HFFc6 (cell line): ENCODE results near the gene FAM171A1. TPM values are rescaled to one million over a fixed set of nuclear protein-coding genes. Genes with fewer than 3 reads are reported as not detected.
"Not testable (repeated sequence)": the region's sequence is repeated elsewhere in the genome, so short reads cannot be mapped to it uniquely, and the experiment has no call there.

ENCODE experiments used
- DNase-seq: peaks from one replicate; pipeline ENCODE4 v3.0.0-alpha.2; 2018
- H3K27ac Mint-ChIP-seq: 2 replicates; pipeline ENCODE4 v1.8.0; 2020; ENCODE audit warnings: mild to moderate bottlenecking, mixed read lengths
- H3K27me3 Mint-ChIP-seq: 2 replicates; pipeline ENCODE4 v1.8.0; 2021; ENCODE audit warnings: mild to moderate bottlenecking, moderate library complexity, mixed read lengths; ENCODE audit not compliant: insufficient read depth
- H3K36me3 Mint-ChIP-seq: 2 replicates; pipeline ENCODE4 v1.8.0; 2021; ENCODE audit warnings: low read depth, mixed read lengths
- H3K4me1 Mint-ChIP-seq: 2 replicates; pipeline ENCODE4 v1.8.0; 2020; ENCODE audit warnings: low read depth, mixed read lengths
- H3K4me3 Mint-ChIP-seq: 2 replicates; pipeline ENCODE4 v1.8.0; 2020; ENCODE audit warnings: mild to moderate bottlenecking, moderate library complexity, mixed read lengths
- H3K9me3 Mint-ChIP-seq: 2 replicates; pipeline ENCODE4 v1.8.0; 2020; ENCODE audit warnings: mild to moderate bottlenecking, mixed read lengths
- CTCF ChIP-seq: fragments of 200-600 bp; sonication (generic); IDR thresholded peaks from 2 replicates; pipeline ENCODE4 v1.5.0; 2021; ENCODE audit warnings: antibody characterized with exemption, mild to moderate bottlenecking
- total RNA-seq, 6 experiments: library from RNA; stranded (reverse); fragmentation: NEBNext Ultra II Directional; extraction: Animal tissue kit (Norgen Biotek cat#: 25700); gene quantifications; 2 replicates in 1 of 6; 3 replicates in 5 of 6; pipeline ENCODE4 v1.2.3, GENCODE V29; 2021

FAM171A1 gene
- total RNA-seq, 6 experiments from 2014 or later = 33.4 to 60.7 (median 48.6) TPM

GRCh38 chr10:15393139-15393825 is 22.2 kb upstream of the FAM171A1 start:
- H3K36me3 Mint-ChIP-seq = no peaks in the 10 kb centered on the region
- H3K27me3 Mint-ChIP-seq = peaks cover 20% of the 10 kb centered on the region
- TF ChIP-seq CTCF = no peak
- H3K4me3 Mint-ChIP-seq = no peak overlapping the region
- no peaks in the 10 kb centered on the region for H3K4me1 Mint-ChIP-seq
- no peaks in the 10 kb centered on the region for H3K9me3 Mint-ChIP-seq
- no peak overlapping the region for H3K27ac Mint-ChIP-seq
- DNase-seq = no peak

- Mint-ChIP-seq H3K27me3 (peaks cover 25% of the 10 kb centered on the region), H3K4me1 (no peaks in the 10 kb centered on the region), H3K27ac (no peak overlapping the region), H3K9me3 (no peaks in the 10 kb centered on the region), H3K36me3 (no peaks in the 10 kb centered on the region), H3K4me3 (no peak overlapping the region)
- no peak for TF ChIP-seq CTCF
- DNase-seq = no peak
Observed at GRCh38 chr10:15391491-15391890, 20.4 kb upstream of the FAM171A1 start.

GRCh38 chr10:15388172-15388571 is 17.1 kb upstream of the FAM171A1 start:
- H3K36me3 Mint-ChIP-seq, H3K4me1 Mint-ChIP-seq, H3K27ac Mint-ChIP-seq, H3K4me3 Mint-ChIP-seq, DNase-seq, H3K9me3 Mint-ChIP-seq: not testable (repeated sequence)
- peaks cover 25% of the 10 kb centered on the region for H3K27me3 Mint-ChIP-seq

- peaks cover 26% of the 10 kb centered on the region for H3K27me3 Mint-ChIP-seq
- H3K4me3 Mint-ChIP-seq = no peak overlapping the region
Observed at GRCh38 chr10:15387021-15387420, 15.9 kb upstream of the FAM171A1 start.

GRCh38 chr10:15385552-15386455 is 14.7 kb upstream of the FAM171A1 start:
- DNase-seq = no peak
- Mint-ChIP-seq H3K27ac (no peak overlapping the region), H3K27me3 (peaks cover 35% of the 10 kb centered on the region), H3K9me3 (peaks cover 4% of the 10 kb centered on the region; the same call in 1 of the 2 replicates), H3K4me3 (no peak overlapping the region), H3K4me1 (peaks cover 5% of the 10 kb centered on the region; the same call in 1 of the 2 replicates), H3K36me3 (no peaks in the 10 kb centered on the region)
- no peak for TF ChIP-seq CTCF

More at GRCh38 chr10:15387021-15387420, 15.9 kb upstream of the FAM171A1 start:
- no peak for DNase-seq
- Mint-ChIP-seq H3K9me3 (peaks cover 4% of the 10 kb centered on the region; the same call in 1 of the 2 replicates), H3K36me3 (no peaks in the 10 kb centered on the region), H3K27ac (no peak overlapping the region), H3K4me1 (peaks cover 5% of the 10 kb centered on the region; the same call in 1 of the 2 replicates)
- no peak for TF ChIP-seq CTCF

GRCh38 chr10:15381420-15381819 is 10.3 kb upstream of the FAM171A1 start:
- peaks cover 5% of the 10 kb centered on the region; the same call in 1 of the 2 replicates for H3K4me1 Mint-ChIP-seq
- H3K27me3 Mint-ChIP-seq = peaks cover 28% of the 10 kb centered on the region

More at GRCh38 chr10:15381420-15381819, 10.3 kb upstream of the FAM171A1 start:
- H3K27ac Mint-ChIP-seq = no peak overlapping the region
- no peaks in the 10 kb centered on the region for H3K36me3 Mint-ChIP-seq
- H3K4me3 Mint-ChIP-seq = no peak overlapping the region
- no peak for DNase-seq
- peaks cover 4% of the 10 kb centered on the region; the same call in 1 of the 2 replicates for H3K9me3 Mint-ChIP-seq
- no peak for TF ChIP-seq CTCF
